ENCODE data around the gene TXNL4A.

The TXNL4A gene

GRCh38 chr18:79989195-79989497 is 783 bp upstream of the TXNL4A start:
- no peak for DNase-seq

GRCh38 chr18:79988071-79988450 is 302 bp downstream of the TXNL4A start:
- DNase-seq = no peak

GRCh38 chr18:79987566-79987965 is 797 bp downstream of the TXNL4A start:
- DNase-seq = no peak

GRCh38 chr18:79986726-79987125 is 1.6 kb downstream of the TXNL4A start:
- no peak for DNase-seq

GRCh38 chr18:79985172-79985571 is 3.2 kb downstream of the TXNL4A start:
- no peak for DNase-seq

- no peak for DNase-seq
Observed at GRCh38 chr18:79983793-79984192, 4.6 kb downstream of the TXNL4A start.

GRCh38 chr18:79983253-79983652 is 5.1 kb downstream of the TXNL4A start:
- no peak for DNase-seq

- no peak for DNase-seq
Observed at GRCh38 chr18:79982736-79983135, 5.6 kb downstream of the TXNL4A start.

GRCh38 chr18:79980585-79980984 is 7.8 kb downstream of the TXNL4A start:
- no peak for DNase-seq

- no peak for DNase-seq
Observed at GRCh38 chr18:79979843-79980242, 8.5 kb downstream of the TXNL4A start.

GRCh38 chr18:79975985-79976680 is 12.2 kb downstream of the TXNL4A start:
- no peak for DNase-seq

GRCh38 chr18:79975043-79975442 is 13.3 kb downstream of the TXNL4A start:
- no peak for DNase-seq

- DNase-seq = no peak
Observed at GRCh38 chr18:79974025-79974654, 14.2 kb downstream of the TXNL4A start.

- no peak for DNase-seq
Observed at GRCh38 chr18:79973517-79973916, 14.8 kb downstream of the TXNL4A start.

- no peak for DNase-seq
Observed at GRCh38 chr18:79972720-79973119, 15.6 kb downstream of the TXNL4A start.

- DNase-seq = no peak
Observed at GRCh38 chr18:79971986-79972385, 16.4 kb downstream of the TXNL4A start.

GRCh38 chr18:79971211-79971952 is 17.0 kb downstream of the TXNL4A start:
- DNase-seq = no peak

GRCh38 chr18:79970419-79971133 is 17.8 kb downstream of the TXNL4A start:
- DNase-seq = no peak

- no peak for DNase-seq
Observed at GRCh38 chr18:79965119-79965902, 23.1 kb downstream of the TXNL4A start.

- peak; percentile 64 for DNase-seq
Observed at GRCh38 chr18:79964330-79965118, 23.8 kb downstream of the TXNL4A start, which contains the start of gene HSBP1L1. HSBP1L1 (plus strand) TSS chr18:79964643; CDS start chr18:79964736, 93 bp downstream.

GRCh38 chr18:79963658-79964329 is 24.6 kb downstream of the TXNL4A start:
- DNase-seq = no peak

Data from activated CD4-positive, CD25-positive, alpha-beta regulatory T cell treated with anti-CD3 and anti-CD28 coated beads, Interleukin-2, amount 50 U/mL, for 72 hours (primary cell).